ENCODE results near the gene CDH24. TPM values are rescaled to one million over a fixed set of nuclear protein-coding genes. Genes with fewer than 3 reads are reported as not detected.
A peak's percentile ranks its signal among the peaks of the same experiment; 100 is the strongest.

Gene CDH24
- total and polyA plus RNA-seq, 10 donors: 1.3 to 9.4 (median 5.4) TPM

- 87 to 93% (median 89%) methylated on average over 8 of the region's 8 CpGs for WGBS, 5 donors
Observed at GRCh38 chr14:23041729-23042128, 15.6 kb downstream of the CDH24 start.

GRCh38 chr14:23040100-23040499, 17.2 kb downstream of the CDH24 start:
- H3K36me3 ChIP-seq: no peaks in the 10 kb centered on the region
- no peaks in the 10 kb centered on the region for H3K27me3 ChIP-seq (replicated peaks in 1 of 7)
- TF ChIP-seq CTCF (IDR thresholded peaks at IDR 0.05 in 8 of 11, conservative IDR thresholded peaks at IDR 0.05 in 3 of 11) (no peak), POLR2A (IDR thresholded peaks at IDR 0.05) (no peak), POLR2AphosphoS5 (IDR thresholded peaks at IDR 0.05) (no peak)
- no peak overlapping the region for H3K4me3 ChIP-seq
- H3K4me1 ChIP-seq: peaks cover 0 to 12% (median 5%) of the 10 kb centered on the region in 6 donors
- intact Hi-C loops (cut with DNase I; ENCODE audit: low total_unique reads): loop anchor here (5.0 kb wide), 1 partner anchor 43 kb away; no protein-coding TSS in a partner anchor
- H3K27ac ChIP-seq: no peak overlapping the region
- DNase-seq: no peak
- no peaks in the 10 kb centered on the region for H3K9me3 ChIP-seq
- WGBS, 5 donors: 80 to 96% (median 90%) methylated on average over 4 of the region's 4 CpGs

More at GRCh38 chr14:23041729-23042128, 15.6 kb downstream of the CDH24 start:
- no peak overlapping the region for H3K27ac ChIP-seq
- TF ChIP-seq POLR2A (IDR thresholded peaks at IDR 0.05) (no peak), CTCF (IDR thresholded peaks at IDR 0.05 in 8 of 11, conservative IDR thresholded peaks at IDR 0.05 in 3 of 11) (no peak)
- H3K4me3 ChIP-seq: no peak overlapping the region
- no peaks in the 10 kb centered on the region for H3K9me3 ChIP-seq
- intact Hi-C loops (cut with DNase I; ENCODE audit: low total_unique reads): loop anchor here (5.0 kb wide), 1 partner anchor 44 kb away; no protein-coding TSS in a partner anchor
- no peak for DNase-seq
- no peaks in the 10 kb centered on the region for H3K27me3 ChIP-seq (replicated peaks in 1 of 7)
- H3K36me3 ChIP-seq: no peaks in the 10 kb centered on the region
- H3K4me1 ChIP-seq: peaks cover 0 to 17% (median 4%) of the 10 kb centered on the region in 6 donors

GRCh38 chr14:23035303-23036144, 21.8 kb downstream of the CDH24 start:
- intact Hi-C loops (cut with DNase I; ENCODE audit: low total_unique reads): no loop called here
- Histone ChIP-seq H3K9me3 (no peaks in the 10 kb centered on the region), H3K4me1 (peaks cover 13 to 44% (median 28%) of the 10 kb centered on the region in 6 donors), H3K27me3 (replicated peaks in 1 of 7) (no peaks in the 10 kb centered on the region), H3K27ac (peak overlapping the region; percentile 61 to 98 (median 95)), H3K36me3 (peaks cover 0 to 30% (median 26%) of the 10 kb centered on the region in 6 donors), H3K4me3 (peak overlapping the region in 7 of 8 donors; percentile 50 to 86 (median 71))
- TF ChIP-seq CTCF (IDR thresholded peaks at IDR 0.05 in 8 of 11, conservative IDR thresholded peaks at IDR 0.05 in 3 of 11) (peak in 2 of 11 experiments; percentile 10 to 22), POLR2A (IDR thresholded peaks at IDR 0.05) (no peak)
- WGBS, 5 donors: 70 to 75% (median 71%) methylated on average over 14 of the region's 14 CpGs
- no peak for DNase-seq

All from spleen (tissue), 11 donors.